Measurements from ENCODE around the gene SENP2. TPM values are rescaled to one million over a fixed set of nuclear protein-coding genes. Genes with fewer than 3 reads are reported as not detected.

The SENP2 gene
- total RNA-seq, 1 donor from 2014 or later, result 30.6 TPM

DNA sequence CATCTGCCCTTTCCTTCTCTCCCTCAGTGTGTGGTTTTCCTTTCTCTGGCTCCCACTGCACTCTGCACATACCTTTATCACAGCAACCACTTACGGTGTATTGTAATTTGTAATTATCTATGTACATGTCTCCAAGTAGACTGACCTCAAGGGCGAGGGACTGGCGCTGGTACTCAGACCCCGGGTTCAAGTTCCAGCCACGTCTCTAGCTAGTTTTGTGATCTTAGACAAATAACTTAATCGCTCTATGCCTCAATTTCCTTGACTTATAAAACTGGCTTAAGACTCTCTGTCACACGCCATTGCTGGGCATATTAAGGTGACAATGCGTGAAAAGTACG, 607 bp upstream of the SENP2 start:
- Histone ChIP-seq H3K36me3 (peaks cover 7% of the 10 kb centered on the region), H3K4me3 (peak overlapping the region; percentile 87), H3K9me3 (replicated peaks) (no peaks in the 10 kb centered on the region), H3K27me3 (ENCODE audit: low read depth) (no peaks in the 10 kb centered on the region), H3K27ac (replicated peaks) (peak overlapping the region; percentile 92), H3K4me1 (peaks cover 38% of the 10 kb centered on the region)
- DNase-seq, result no peak
- TF ChIP-seq, protein P1, sequence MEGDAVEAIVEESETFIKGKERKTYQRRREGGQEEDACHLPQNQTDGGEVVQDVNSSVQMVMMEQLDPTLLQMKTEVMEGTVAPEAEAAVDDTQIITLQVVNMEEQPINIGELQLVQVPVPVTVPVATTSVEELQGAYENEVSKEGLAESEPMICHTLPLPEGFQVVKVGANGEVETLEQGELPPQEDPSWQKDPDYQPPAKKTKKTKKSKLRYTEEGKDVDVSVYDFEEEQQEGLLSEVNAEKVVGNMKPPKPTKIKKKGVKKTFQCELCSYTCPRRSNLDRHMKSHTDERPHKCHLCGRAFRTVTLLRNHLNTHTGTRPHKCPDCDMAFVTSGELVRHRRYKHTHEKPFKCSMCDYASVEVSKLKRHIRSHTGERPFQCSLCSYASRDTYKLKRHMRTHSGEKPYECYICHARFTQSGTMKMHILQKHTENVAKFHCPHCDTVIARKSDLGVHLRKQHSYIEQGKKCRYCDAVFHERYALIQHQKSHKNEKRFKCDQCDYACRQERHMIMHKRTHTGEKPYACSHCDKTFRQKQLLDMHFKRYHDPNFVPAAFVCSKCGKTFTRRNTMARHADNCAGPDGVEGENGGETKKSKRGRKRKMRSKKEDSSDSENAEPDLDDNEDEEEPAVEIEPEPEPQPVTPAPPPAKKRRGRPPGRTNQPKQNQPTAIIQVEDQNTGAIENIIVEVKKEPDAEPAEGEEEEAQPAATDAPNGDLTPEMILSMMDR (IDR thresholded peaks at IDR 0.05; ENCODE audit: borderline replicate concordance), result no peak
- intact Hi-C loops (cut with micrococcal nuclease), result no loop called here

DNA sequence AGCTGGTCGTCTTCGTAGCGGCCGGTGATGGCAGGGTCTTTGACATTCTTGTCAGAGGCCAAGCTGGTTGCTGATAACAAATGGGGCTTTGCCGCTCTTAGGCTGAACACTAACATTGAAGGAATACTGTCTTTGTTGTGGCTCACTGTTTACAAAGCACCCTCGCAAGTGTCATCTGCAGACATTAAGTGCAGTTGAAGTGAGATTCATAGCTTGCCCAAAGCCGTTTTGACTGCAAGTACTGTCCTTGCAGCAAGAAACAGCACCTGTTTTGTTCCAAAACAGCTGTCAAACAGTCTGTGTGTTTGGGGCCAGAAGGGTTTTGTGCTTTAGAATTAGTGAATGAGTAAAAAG, 568 bp downstream of the SENP2 start:
- intact Hi-C loops (cut with micrococcal nuclease), result no loop called here
- no peaks in the 10 kb centered on the region for H3K9me3 ChIP-seq (replicated peaks)
- TF ChIP-seq, protein P1 (IDR thresholded peaks at IDR 0.05; ENCODE audit: borderline replicate concordance), result no peak

DNA sequence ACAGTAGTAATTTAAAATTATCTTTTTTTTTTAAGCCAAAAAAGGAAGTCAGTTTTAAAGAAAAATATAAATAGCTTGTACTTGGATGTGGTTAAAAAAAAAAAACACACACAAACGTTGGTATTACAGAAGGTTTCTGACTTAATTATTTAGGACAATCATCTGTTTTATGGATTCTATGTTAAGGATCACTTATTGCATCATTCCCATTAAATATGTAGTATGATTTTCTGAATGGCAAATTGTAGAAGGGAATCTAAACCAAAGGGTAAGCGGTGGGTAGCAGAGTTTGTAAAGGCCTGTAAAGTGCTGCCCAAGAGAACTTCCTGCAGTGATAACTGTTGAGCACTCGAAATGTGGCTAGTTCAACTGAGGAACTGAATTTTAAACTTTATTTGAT, 8.0 kb downstream of the SENP2 start:
- peaks cover 3% of the 10 kb centered on the region for H3K4me1 ChIP-seq
- DNase-seq, result no peak
- TF ChIP-seq, protein P1 (IDR thresholded peaks at IDR 0.05; ENCODE audit: borderline replicate concordance), result no peak
- no peaks in the 10 kb centered on the region for H3K9me3 ChIP-seq (replicated peaks)
- H3K27me3 ChIP-seq (ENCODE audit: low read depth), result no peaks in the 10 kb centered on the region
- intact Hi-C loops (cut with micrococcal nuclease), result no loop called here
- peaks cover 77% of the 10 kb centered on the region for H3K36me3 ChIP-seq
- no peak overlapping the region for H3K27ac ChIP-seq (replicated peaks)
- H3K4me3 ChIP-seq, result no peak overlapping the region

More for the DNA sequence above, 568 bp downstream of the SENP2 start:
- Histone ChIP-seq H3K4me3 (peak overlapping the region; percentile 87), H3K27ac (replicated peaks) (peak overlapping the region; percentile 92), H3K27me3 (ENCODE audit: low read depth) (no peaks in the 10 kb centered on the region), H3K36me3 (peaks cover 13% of the 10 kb centered on the region), H3K4me1 (peaks cover 38% of the 10 kb centered on the region)
- no peak for DNase-seq

DNA sequence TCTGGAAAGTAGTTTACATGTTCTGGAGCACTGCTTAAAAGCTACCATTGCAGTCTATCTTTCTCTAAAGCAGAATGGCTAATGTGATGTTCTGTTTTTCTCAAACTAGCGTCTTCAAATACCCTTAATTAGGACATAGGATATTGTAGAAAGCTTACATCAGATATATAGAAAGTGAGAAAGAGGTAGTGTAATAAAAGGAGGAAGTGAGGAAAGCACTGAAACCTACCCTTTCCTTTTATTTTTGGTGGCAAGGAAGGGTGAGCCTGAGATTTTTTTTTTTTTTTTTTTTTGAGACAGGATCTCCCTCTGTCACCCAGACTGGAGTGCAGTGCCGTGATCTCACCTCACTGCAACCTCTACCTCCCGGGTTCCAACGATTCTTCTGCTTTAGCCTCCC, 9.4 kb downstream of the SENP2 start:
- Histone ChIP-seq H3K4me1 (no peaks in the 10 kb centered on the region), H3K9me3 (replicated peaks) (no peaks in the 10 kb centered on the region), H3K36me3 (peaks cover 83% of the 10 kb centered on the region), H3K4me3 (no peak overlapping the region), H3K27ac (replicated peaks) (no peak overlapping the region), H3K27me3 (ENCODE audit: low read depth) (no peaks in the 10 kb centered on the region)
- TF ChIP-seq, protein P1 (IDR thresholded peaks at IDR 0.05; ENCODE audit: borderline replicate concordance), result no peak
- DNase-seq, result no peak
- intact Hi-C loops (cut with micrococcal nuclease), result no loop called here

DNA sequence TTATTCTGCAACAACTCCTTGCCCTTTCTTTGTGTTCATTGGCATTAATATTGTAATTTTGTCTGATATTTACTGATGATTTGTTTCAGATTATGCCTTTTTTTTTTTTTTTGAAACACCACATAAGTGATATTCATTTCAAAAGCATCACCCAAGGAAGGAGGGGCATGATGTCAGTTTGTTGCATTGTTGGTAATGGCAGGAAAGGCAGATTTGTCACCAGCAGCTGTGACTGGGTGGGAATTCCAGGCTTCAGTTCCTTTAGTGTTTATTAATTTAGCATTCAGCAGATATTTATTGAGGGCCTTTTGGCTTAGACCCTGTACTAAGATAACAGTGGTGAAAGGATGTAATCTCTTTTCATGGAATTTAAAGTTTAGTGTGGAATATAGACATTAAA, 19.5 kb downstream of the SENP2 start:
- H3K4me3 ChIP-seq, result no peak overlapping the region
- no peaks in the 10 kb centered on the region for H3K9me3 ChIP-seq (replicated peaks)
- intact Hi-C loops (cut with micrococcal nuclease), result no loop called here
- H3K27me3 ChIP-seq (ENCODE audit: low read depth), result no peaks in the 10 kb centered on the region
- no peak overlapping the region for H3K27ac ChIP-seq (replicated peaks)
- peaks cover 94% of the 10 kb centered on the region for H3K36me3 ChIP-seq
- DNase-seq, result no peak
- H3K4me1 ChIP-seq, result no peaks in the 10 kb centered on the region
- TF ChIP-seq, protein P1 (IDR thresholded peaks at IDR 0.05; ENCODE audit: borderline replicate concordance), result no peak

DNA sequence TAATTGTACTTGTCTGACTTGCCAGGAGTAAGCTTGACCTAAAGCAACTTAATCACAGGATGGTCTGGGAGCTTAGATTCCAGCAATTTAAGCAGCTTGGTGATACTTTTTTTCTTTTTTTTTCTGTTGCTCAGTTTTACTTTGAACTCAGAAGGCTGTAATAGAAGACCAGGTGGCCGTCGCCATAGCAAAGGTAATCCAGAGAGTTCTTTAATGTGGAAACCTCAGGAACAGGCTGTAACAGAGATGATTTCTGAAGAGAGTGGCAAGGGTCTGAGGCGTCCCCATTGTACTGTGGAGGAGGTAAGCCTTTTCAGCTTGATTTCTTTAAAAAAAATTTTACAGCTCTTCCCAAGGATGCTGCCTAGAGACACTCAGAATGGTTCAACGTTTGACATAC, 20.1 kb downstream of the SENP2 start:
- DNase-seq, result no peak
- no peak overlapping the region for H3K4me3 ChIP-seq
- no peaks in the 10 kb centered on the region for H3K9me3 ChIP-seq (replicated peaks)
- intact Hi-C loops (cut with micrococcal nuclease), result no loop called here
- H3K27me3 ChIP-seq (ENCODE audit: low read depth), result no peaks in the 10 kb centered on the region
- H3K27ac ChIP-seq (replicated peaks), result no peak overlapping the region
- peaks cover 94% of the 10 kb centered on the region for H3K36me3 ChIP-seq
- no peaks in the 10 kb centered on the region for H3K4me1 ChIP-seq
- TF ChIP-seq, protein P1 (IDR thresholded peaks at IDR 0.05; ENCODE audit: borderline replicate concordance), result no peak

Measured in left ventricle myocardium inferior (tissue), 1 donor.